HepG2 (cell line): ENCODE measurements around the gene GSTP1. TPM values are rescaled to one million over a fixed set of nuclear protein-coding genes. Genes with fewer than 3 reads are reported as not detected.

ENCODE experiments used
- GTF2F1 ChIP-seq: fragments of 150-350 bp; IDR thresholded peaks from 2 replicates; pipeline ENCODE4 v1.6.1; 2014; ENCODE audit warnings: low read length
- KDM3A ChIP-seq: IDR thresholded peaks from 2 replicates; pipeline ENCODE4 v1.6.1; 2018; ENCODE audit warnings: low read depth, missing compliant biosample characterization
- KMT2B ChIP-seq: IDR thresholded peaks from 2 replicates; pipeline ENCODE4 v1.6.1; 2016; ENCODE audit warnings: missing genetic modification reagents, missing compliant biosample characterization
- NRL ChIP-seq: sonication (generic); formaldehyde crosslinking; IDR thresholded peaks from 2 replicates; pipeline ENCODE4 v1.5.0; 2020; ENCODE audit warnings: missing genetic modification reagents, mild to moderate bottlenecking, moderate library complexity, borderline replicate concordance
- RCOR2 ChIP-seq: IDR thresholded peaks from 2 replicates; pipeline ENCODE4 v1.6.1; 2016; ENCODE audit warnings: missing biosample characterization, missing genetic modification reagents
- SIX1 ChIP-seq: sonication (generic); formaldehyde crosslinking; IDR thresholded peaks from 2 replicates; pipeline ENCODE4 v1.4.0; 2020; ENCODE audit warnings: missing genetic modification reagents, borderline replicate concordance
- SNAI1 ChIP-seq: sonication (generic); formaldehyde crosslinking; IDR thresholded peaks from 2 replicates; pipeline ENCODE4 v1.5.0; 2020; ENCODE audit warnings: mild to moderate bottlenecking, missing genetic modification reagents, borderline replicate concordance
- SNRNP70 ChIP-seq: fragments of 200-400 bp; formaldehyde crosslinking; IDR thresholded peaks from 2 replicates; pipeline ENCODE4 v1.6.1; 2017; ENCODE audit warnings: mild to moderate bottlenecking, low read depth, low read length, moderate library complexity
- SRF ChIP-seq: IDR thresholded peaks from 2 replicates; pipeline ENCODE4 v1.6.1; 2011; ENCODE audit warnings: mild to moderate bottlenecking, low read depth, low read length, moderate library complexity
- SYNCRIP ChIP-seq: fragments of 200-400 bp; formaldehyde crosslinking; IDR thresholded peaks from 2 replicates; pipeline ENCODE4 v1.6.1; 2018; ENCODE audit warnings: mild to moderate bottlenecking, low read depth, low read length; ENCODE audit not compliant: insufficient read depth
- TCF7 ChIP-seq: sonication (generic); IDR thresholded peaks from 2 replicates; pipeline ENCODE4 v1.6.1; 2016; ENCODE audit warnings: antibody characterized with exemption, low read depth
- ZFP1 ChIP-seq: IDR thresholded peaks from 2 replicates; pipeline ENCODE4 v1.6.1; 2016
- ZNF264 ChIP-seq: sonication (generic); formaldehyde crosslinking; IDR thresholded peaks from 2 replicates; pipeline ENCODE4 v1.4.0; 2020; ENCODE audit warnings: missing genetic modification reagents
- ZNF333 ChIP-seq: sonication (generic); formaldehyde crosslinking; IDR thresholded peaks from 2 replicates; pipeline ENCODE4 v1.4.0; 2020; ENCODE audit warnings: mild to moderate bottlenecking, missing genetic modification reagents, borderline replicate concordance
- ZNF788 ChIP-seq: sonication (generic); formaldehyde crosslinking; IDR thresholded peaks from 2 replicates; pipeline ENCODE4 v1.5.0; 2020; ENCODE audit warnings: mild to moderate bottlenecking, missing genetic modification reagents, borderline replicate concordance
- polyA plus RNA-seq, 8 experiments: library from polyadenylated mRNA; depleted of rRNA in 3 of 8; stranded (reverse) in 7 of 8; unstranded in 1 of 8; fragments of >200 nt; fragmentation: Illumina TruSeq in 4 of 8; extraction: Trizol in 4 of 8; gene quantifications; 2 replicates each; pipeline versions ENCODE4 v1.2.1 to v1.2.3, GENCODE V29; 2011 to 2016; ENCODE audit warnings: low read depth in 4 of 8, missing spikeins in 1 of 8, mixed read lengths in 1 of 8; ENCODE audit not compliant: insufficient read depth in 1 of 8
- total RNA-seq, 5 experiments: library from RNA; depleted of rRNA; stranded (reverse); fragments of >200 nt; fragmentation: Illumina TruSeq; extraction: Trizol; gene quantifications; 2 replicates each; pipeline ENCODE4 v1.2.3, GENCODE V29; 2016; ENCODE audit warnings: low read depth in 1 of 5
- TF ChIP-seq, protein P1 (sequence below): sonication (generic); formaldehyde crosslinking; IDR thresholded peaks from 2 replicates; pipeline ENCODE4 v1.4.0; 2020; ENCODE audit warnings: missing genetic modification reagents
- TF ChIP-seq, protein P2 (sequence below): sonication (generic); formaldehyde crosslinking; IDR thresholded peaks from 2 replicates; pipeline ENCODE4 v1.8.1; 2023; ENCODE audit warnings: mild to moderate bottlenecking, moderate library complexity, missing genetic modification reagents
- TF ChIP-seq, protein P3 (sequence below): sonication (generic); formaldehyde crosslinking; IDR thresholded peaks from 2 replicates; pipeline ENCODE4 v1.5.0; 2020; ENCODE audit warnings: mild to moderate bottlenecking, missing genetic modification reagents, borderline replicate concordance
- TF ChIP-seq, protein P4 (sequence below): sonication (generic); formaldehyde crosslinking; IDR thresholded peaks from 2 replicates; pipeline ENCODE4 v1.4.0; 2020; ENCODE audit warnings: missing genetic modification reagents, borderline replicate concordance

Gene GSTP1
- total and polyA plus RNA-seq, 2 of the 13 experiments (the other 11 are each of a cell fraction or from before 2014, with no cell fraction given), result not detected

DNA sequence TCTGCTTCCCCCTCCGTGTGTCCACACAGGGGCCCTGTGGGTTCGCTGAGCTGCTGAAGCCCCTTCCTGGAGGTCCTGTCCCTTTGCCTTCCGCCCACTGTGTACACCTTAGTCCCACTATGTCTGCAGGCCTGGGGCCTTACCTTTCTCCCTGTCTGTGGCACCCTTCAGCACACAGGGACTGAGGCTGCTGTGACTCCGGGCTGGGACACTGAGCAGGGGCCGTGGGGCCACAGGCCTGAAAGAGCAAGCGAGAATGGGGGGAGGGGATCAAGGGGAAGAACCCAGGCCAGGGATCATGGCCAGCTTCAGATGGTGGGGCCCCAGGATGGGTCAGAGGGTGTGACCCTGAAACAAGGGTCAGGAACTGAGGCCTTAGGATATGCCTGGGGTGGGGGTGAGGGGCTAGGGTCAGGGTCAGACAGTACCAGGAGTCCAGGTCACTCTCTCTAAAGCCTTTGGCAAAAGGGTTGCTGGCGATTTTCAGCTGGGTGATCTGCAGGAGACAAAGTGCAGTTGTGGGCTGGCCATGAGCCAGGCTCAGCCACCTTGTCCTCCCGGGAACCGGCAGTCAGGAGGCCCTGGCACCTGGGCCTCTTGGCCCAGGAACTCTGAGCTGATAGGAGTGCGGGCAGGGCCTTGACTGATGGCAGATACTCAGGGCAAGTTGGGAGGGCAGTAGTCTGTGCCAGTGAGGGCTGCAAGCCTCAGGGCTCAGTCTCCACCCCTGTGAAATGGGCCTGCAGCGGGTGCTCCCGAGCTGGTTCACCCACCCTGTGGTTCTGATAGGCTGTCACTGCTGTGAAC, 48.8 kb downstream of the GSTP1 start (continued):
- TF ChIP-seq ZNF333 (CRISPR knock-in tag) (no peak), NRL (CRISPR knock-in tag) (peak; percentile 55), SNRNP70 (no peak), ZNF264 (CRISPR knock-in tag) (peak; percentile 68), SNAI1 (CRISPR knock-in tag) (no peak), KMT2B (CRISPR knock-in tag) (no peak), SIX1 (no peak; the same call in 1 of the 2 replicates), KDM3A (CRISPR knock-in tag) (peak; percentile 64; the same call in 1 of the 2 replicates), SYNCRIP (no peak), SRF (no peak), TCF7 (peak; percentile 37; the same call in 1 of the 2 replicates), ZNF788 (CRISPR knock-in tag) (peak; percentile 72; the same call in 1 of the 2 replicates), ZFP1 (CRISPR knock-in tag) (no peak), RCOR2 (CRISPR knock-in tag) (peak; percentile 75; the same call in 1 of the 2 replicates), GTF2F1 (no peak)
- TF ChIP-seq, protein P1, sequence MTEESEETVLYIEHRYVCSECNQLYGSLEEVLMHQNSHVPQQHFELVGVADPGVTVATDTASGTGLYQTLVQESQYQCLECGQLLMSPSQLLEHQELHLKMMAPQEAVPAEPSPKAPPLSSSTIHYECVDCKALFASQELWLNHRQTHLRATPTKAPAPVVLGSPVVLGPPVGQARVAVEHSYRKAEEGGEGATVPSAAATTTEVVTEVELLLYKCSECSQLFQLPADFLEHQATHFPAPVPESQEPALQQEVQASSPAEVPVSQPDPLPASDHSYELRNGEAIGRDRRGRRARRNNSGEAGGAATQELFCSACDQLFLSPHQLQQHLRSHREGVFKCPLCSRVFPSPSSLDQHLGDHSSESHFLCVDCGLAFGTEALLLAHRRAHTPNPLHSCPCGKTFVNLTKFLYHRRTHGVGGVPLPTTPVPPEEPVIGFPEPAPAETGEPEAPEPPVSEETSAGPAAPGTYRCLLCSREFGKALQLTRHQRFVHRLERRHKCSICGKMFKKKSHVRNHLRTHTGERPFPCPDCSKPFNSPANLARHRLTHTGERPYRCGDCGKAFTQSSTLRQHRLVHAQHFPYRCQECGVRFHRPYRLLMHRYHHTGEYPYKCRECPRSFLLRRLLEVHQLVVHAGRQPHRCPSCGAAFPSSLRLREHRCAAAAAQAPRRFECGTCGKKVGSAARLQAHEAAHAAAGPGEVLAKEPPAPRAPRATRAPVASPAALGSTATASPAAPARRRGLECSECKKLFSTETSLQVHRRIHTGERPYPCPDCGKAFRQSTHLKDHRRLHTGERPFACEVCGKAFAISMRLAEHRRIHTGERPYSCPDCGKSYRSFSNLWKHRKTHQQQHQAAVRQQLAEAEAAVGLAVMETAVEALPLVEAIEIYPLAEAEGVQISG, result no peak; the same call in 1 of the 2 replicates
- TF ChIP-seq, protein P2, sequence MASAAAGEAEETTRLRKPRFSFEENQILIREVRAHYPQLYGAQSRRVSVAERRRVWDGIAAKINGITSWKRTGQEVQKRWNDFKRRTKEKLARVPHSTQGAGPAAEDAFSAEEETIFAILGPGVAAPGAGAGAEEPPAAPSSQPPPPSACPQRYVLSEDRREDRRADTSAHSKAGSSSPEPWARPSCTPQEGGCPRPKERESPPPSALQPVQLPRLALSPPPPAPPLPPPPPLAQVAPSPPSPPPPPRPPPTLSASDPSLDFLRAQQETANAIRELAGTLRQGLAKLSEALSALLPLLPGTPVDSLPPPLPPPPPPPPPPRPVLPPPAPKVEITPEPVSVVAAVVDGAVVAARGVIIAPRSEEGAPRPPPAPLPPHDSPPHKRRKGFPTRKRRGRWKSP (CRISPR knock-in tag), result no peak
- TF ChIP-seq, protein P3, sequence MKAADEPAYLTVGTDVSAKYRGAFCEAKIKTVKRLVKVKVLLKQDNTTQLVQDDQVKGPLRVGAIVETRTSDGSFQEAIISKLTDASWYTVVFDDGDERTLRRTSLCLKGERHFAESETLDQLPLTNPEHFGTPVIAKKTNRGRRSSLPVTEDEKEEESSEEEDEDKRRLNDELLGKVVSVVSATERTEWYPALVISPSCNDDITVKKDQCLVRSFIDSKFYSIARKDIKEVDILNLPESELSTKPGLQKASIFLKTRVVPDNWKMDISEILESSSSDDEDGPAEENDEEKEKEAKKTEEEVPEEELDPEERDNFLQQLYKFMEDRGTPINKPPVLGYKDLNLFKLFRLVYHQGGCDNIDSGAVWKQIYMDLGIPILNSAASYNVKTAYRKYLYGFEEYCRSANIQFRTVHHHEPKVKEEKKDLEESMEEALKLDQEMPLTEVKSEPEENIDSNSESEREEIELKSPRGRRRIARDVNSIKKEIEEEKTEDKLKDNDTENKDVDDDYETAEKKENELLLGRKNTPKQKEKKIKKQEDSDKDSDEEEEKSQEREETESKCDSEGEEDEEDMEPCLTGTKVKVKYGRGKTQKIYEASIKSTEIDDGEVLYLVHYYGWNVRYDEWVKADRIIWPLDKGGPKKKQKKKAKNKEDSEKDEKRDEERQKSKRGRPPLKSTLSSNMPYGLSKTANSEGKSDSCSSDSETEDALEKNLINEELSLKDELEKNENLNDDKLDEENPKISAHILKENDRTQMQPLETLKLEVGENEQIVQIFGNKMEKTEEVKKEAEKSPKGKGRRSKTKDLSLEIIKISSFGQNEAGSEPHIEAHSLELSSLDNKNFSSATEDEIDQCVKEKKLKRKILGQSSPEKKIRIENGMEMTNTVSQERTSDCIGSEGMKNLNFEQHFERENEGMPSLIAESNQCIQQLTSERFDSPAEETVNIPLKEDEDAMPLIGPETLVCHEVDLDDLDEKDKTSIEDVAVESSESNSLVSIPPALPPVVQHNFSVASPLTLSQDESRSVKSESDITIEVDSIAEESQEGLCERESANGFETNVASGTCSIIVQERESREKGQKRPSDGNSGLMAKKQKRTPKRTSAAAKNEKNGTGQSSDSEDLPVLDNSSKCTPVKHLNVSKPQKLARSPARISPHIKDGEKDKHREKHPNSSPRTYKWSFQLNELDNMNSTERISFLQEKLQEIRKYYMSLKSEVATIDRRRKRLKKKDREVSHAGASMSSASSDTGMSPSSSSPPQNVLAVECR (CRISPR knock-in tag), result peak; percentile 31; the same call in 1 of the 2 replicates
- TF ChIP-seq, protein P4, sequence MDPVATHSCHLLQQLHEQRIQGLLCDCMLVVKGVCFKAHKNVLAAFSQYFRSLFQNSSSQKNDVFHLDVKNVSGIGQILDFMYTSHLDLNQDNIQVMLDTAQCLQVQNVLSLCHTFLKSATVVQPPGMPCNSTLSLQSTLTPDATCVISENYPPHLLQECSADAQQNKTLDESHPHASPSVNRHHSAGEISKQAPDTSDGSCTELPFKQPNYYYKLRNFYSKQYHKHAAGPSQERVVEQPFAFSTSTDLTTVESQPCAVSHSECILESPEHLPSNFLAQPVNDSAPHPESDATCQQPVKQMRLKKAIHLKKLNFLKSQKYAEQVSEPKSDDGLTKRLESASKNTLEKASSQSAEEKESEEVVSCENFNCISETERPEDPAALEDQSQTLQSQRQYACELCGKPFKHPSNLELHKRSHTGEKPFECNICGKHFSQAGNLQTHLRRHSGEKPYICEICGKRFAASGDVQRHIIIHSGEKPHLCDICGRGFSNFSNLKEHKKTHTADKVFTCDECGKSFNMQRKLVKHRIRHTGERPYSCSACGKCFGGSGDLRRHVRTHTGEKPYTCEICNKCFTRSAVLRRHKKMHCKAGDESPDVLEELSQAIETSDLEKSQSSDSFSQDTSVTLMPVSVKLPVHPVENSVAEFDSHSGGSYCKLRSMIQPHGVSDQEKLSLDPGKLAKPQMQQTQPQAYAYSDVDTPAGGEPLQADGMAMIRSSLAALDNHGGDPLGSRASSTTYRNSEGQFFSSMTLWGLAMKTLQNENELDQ (CRISPR knock-in tag), result 0 out of 2 replicates have a peak, but pooled peaks have one; percentile 33
